ENCODE data around the gene RTL5.

DNA sequence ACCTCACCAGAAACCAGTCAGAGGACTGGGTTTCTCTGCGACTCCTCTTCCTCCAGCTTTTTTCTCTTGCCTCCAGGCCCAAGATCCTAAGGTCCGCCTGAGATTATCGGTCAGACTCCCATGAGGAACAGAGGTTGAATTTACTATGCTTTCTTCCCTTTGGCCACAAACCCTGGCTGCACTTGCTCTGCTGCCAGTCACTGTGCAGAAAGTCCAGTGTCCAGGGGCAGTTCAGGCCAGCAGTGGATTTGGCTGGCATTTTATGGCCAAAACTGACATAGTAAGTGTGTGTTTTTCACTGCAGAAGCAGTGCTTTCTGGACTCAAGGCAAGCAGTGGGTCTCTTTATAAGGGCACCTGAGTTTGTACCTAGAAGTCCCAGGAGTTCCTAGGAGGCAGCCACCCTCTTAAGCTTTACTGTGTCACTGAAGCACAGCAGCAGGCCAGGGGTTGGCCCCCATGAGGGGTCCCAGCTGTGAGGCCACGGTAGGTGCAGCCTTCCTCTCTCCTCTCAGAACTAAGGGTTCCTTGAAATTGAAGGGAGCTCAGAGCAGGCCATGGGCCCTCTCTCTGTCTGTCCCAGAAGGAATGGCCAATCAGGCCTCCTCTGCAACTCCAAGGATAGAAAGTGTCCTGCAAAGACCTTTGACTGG, 3.4 kb downstream of the RTL5 start:
- TF ChIP-seq, protein P1, sequence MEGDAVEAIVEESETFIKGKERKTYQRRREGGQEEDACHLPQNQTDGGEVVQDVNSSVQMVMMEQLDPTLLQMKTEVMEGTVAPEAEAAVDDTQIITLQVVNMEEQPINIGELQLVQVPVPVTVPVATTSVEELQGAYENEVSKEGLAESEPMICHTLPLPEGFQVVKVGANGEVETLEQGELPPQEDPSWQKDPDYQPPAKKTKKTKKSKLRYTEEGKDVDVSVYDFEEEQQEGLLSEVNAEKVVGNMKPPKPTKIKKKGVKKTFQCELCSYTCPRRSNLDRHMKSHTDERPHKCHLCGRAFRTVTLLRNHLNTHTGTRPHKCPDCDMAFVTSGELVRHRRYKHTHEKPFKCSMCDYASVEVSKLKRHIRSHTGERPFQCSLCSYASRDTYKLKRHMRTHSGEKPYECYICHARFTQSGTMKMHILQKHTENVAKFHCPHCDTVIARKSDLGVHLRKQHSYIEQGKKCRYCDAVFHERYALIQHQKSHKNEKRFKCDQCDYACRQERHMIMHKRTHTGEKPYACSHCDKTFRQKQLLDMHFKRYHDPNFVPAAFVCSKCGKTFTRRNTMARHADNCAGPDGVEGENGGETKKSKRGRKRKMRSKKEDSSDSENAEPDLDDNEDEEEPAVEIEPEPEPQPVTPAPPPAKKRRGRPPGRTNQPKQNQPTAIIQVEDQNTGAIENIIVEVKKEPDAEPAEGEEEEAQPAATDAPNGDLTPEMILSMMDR (conservative IDR thresholded peaks at IDR 0.05 in 1 of 2, IDR thresholded peaks at IDR 0.05 in 1 of 2; ENCODE audit: low read depth in 1 of 2, low read length in 2 of 2) = no peak
- no peak for TF ChIP-seq EZH2 (IDR thresholded peaks at IDR 0.05; ENCODE audit: low read length, missing control alignments)
